OCI-LY1 (cell line): ENCODE measurements around the gene PRUNE1.

ENCODE experiments used
- CTCF ChIP-seq: fragments of 200-600 bp; sonication (generic), shearing (Covaris generic); IDR thresholded peaks from 2 replicates; pipeline ENCODE4 v1.5.1; 2017; ENCODE audit warnings: mild to moderate bottlenecking, antibody characterized with exemption, low read length, moderate library complexity, mixed read lengths
- EZH2 ChIP-seq: fragments of 200-600 bp; sonication (generic), shearing (Covaris generic); IDR thresholded peaks from 2 replicates; pipeline ENCODE4 v1.8.0; 2017; ENCODE audit warnings: borderline replicate concordance, mixed run types, mild to moderate bottlenecking, antibody characterized with exemption, low read length, moderate library complexity, mixed read lengths

DNA sequence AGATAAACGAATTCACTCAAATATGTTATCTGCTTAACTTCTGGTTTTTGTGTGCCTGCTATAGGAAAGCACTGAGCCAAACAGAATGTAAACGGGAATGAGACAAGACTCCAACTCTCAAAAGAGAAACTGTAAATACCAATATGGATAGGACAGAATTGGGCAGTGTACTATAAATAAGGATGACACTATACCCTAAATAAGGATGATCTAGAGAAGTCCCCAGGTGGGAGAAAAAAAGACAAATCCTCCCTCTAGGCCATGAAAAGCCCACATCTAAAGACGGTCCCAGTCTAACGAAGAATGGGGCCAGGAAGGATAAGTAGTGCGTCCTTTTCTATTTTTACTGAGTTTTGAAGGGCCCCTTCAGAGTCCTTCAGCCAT is 60.8 kb downstream of the PRUNE1 start:
- TF ChIP-seq CTCF, result no peak
- no peak for TF ChIP-seq EZH2
